ENCODE measurements around the gene TRIM26.

TRIM26 gene

DNA sequence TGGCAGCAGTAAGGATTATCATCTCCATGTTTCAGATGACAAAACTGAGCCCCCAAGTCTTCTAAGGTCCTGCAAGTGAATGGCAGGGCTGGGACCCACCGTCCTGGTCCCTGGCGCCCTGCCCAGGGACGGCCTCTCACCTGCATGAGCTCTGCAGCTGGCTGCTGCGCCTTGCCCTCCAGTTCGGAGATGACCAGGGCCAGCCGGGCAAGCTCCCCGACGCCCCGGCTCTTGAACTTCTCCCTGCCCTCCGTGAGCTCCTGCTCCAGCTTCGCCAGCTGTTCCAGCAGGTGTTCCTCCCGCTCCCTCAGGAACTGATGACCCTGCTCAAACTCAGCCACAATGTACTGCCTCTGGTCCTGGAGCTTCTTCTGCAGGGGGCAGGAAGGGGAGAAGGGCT lies 16.8 kb downstream of the TRIM26 start:
- Mint-ChIP-seq H3K4me3 (no peak overlapping the region), H3K4me1 (ENCODE audit: low read depth) (peaks cover 9% of the 10 kb centered on the region), H3K27me3 (no peaks in the 10 kb centered on the region), H3K27ac (no peak overlapping the region), H3K36me3 (ENCODE audit: low read depth) (peaks cover 66% of the 10 kb centered on the region), H3K9me3 (no peaks in the 10 kb centered on the region)

DNA sequence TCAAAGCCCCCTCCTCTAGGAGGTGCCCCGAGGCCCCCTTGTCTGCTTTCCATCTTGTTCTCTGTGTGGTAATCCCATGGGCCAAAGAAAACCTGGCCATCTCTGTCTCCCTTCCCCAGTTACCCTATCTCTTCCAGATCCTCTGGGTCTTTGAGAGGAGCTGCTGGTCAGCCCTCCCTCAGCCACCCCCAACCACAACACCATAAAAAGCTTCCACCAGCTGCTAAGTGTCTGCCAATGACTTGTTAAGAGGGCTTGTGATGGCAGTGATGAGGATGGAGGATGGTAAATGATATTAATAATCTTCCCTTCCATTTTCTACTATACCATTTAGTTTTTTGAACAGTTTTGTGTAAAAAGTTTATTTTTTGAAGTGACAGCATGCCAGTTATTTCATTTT lies 17.3 kb downstream of the TRIM26 start:
- Mint-ChIP-seq H3K27ac (no peak overlapping the region), H3K4me3 (no peak overlapping the region), H3K9me3 (no peaks in the 10 kb centered on the region), H3K4me1 (ENCODE audit: low read depth) (peaks cover 5% of the 10 kb centered on the region), H3K27me3 (no peaks in the 10 kb centered on the region), H3K36me3 (ENCODE audit: low read depth) (peaks cover 66% of the 10 kb centered on the region)

DNA sequence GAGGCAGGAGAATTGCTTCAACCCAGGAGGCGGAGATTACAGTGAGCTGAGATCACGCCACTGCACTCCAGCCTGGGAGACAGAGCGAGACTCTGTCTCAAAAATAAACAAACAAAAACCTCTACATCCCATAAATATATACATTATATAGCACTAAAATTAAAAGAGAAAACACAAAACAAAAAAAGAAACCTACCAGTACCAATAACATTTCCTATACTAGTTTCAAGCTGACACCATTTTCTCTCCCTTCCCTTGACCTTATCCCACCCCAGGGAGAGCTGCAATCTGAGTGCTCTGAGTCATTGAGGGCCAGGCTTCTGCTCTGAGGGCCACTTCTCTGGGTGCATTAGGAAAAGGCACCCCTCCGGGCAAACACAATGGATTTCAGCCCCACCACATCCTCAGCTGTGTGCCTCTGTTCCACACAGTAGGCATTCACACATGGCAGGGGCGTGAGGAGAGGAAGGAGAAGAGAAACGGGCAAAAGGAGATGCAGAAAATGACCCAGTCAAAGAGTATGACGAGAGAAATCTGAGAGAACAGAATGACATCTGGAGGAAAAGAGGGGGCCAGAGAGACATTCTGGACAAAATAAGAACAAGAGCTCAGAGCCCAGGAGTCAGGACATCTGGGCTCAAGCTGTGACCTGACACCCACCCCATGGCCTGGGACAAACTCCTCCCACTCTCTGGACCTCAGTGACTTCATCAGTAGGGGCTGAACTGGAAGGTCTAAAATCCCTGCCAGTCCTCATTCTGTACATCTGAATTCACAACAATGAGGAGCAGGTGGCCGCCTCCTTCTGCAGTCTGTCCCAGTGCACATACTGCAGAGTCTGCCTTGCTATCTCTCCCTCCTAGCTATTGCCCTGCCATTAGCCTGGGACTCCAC lies 18.2 kb downstream of the TRIM26 start:
- H3K36me3 Mint-ChIP-seq (ENCODE audit: low read depth), result peaks cover 66% of the 10 kb centered on the region
- no peak overlapping the region for H3K27ac Mint-ChIP-seq
- no peak overlapping the region for H3K4me3 Mint-ChIP-seq
- H3K27me3 Mint-ChIP-seq, result no peaks in the 10 kb centered on the region
- no peaks in the 10 kb centered on the region for H3K9me3 Mint-ChIP-seq
- no peaks in the 10 kb centered on the region for H3K4me1 Mint-ChIP-seq (ENCODE audit: low read depth)

DNA sequence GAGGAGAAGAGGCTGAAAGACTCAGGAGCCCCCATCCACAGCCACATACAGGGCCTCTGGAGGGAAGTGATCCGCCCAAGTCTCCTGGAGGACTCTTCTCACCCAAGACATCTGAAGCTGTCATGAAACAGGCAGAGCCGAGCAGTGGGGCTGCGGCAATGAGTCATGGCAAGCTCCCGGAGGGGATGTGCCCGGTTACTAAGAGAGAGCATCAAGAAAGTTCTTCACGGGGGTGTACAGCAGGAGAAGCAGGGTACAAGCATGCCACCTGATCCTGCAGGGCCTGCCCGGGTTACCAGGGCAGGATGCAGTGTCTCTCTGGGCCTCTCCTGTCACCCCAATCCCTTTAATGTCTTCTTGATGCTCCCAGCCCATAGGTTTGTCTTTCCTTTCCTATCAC lies 21.1 kb downstream of the TRIM26 start:
- Mint-ChIP-seq H3K9me3 (no peaks in the 10 kb centered on the region), H3K4me1 (ENCODE audit: low read depth) (no peaks in the 10 kb centered on the region), H3K27me3 (no peaks in the 10 kb centered on the region), H3K36me3 (ENCODE audit: low read depth) (peaks cover 67% of the 10 kb centered on the region), H3K4me3 (no peak overlapping the region), H3K27ac (no peak overlapping the region)

DNA sequence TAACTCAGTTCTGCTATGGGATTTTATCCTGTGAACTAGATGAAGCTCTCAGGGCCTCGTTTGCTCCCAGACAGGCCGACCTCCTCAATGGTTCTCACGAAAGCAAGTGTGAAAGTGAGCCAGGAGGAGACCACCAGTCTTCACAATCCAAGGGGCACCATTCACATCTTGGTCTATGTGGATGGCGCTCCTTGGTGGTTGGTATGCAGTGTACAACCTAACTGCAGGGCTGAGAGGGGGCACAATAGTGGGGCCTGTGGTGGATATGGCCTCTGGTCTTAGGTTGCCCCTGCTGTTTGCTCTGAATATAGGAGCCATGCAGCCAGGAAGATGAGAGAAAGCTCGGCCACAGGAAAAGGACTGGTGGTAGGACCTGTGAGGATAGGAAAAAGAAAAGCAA lies 24.7 kb downstream of the TRIM26 start:
- Mint-ChIP-seq H3K9me3 (no peaks in the 10 kb centered on the region), H3K27ac (no peak overlapping the region), H3K4me3 (no peak overlapping the region), H3K4me1 (ENCODE audit: low read depth) (no peaks in the 10 kb centered on the region), H3K36me3 (ENCODE audit: low read depth) (peaks cover 74% of the 10 kb centered on the region), H3K27me3 (no peaks in the 10 kb centered on the region)

DNA sequence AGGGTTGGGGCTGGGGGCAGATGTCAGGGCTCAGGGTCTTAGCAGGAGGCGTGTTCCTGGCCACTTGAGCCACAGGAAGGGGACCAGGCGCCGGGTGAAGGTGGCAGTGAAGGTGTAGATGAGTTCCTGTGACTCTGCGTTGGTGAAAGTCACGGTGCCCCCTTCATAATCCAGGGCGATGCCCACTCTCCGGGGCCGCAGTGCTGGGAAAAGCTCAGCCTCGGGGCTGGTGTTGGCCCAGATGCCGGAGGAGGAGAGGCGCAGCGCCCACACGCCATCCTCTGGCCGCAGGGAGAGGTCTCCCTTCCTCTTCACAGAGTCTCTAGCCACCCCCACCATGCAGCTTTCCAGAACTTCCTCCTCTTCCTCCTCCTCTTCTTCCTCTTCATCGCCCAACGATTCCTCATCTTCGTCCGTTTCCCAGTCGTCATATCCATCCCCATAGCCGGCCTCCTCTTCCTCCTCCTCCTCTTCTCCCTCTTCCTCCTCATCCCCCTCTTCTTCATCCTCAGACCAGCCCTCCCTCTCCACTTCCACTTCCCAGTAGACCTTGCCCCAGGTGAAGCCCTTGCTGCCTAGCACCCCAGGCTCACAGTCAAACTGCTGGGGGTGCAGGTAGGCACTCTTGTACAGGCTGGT lies 27.2 kb downstream of the TRIM26 start:
- Mint-ChIP-seq H3K36me3 (ENCODE audit: low read depth) (peaks cover 62% of the 10 kb centered on the region), H3K4me3 (no peak overlapping the region), H3K27me3 (no peaks in the 10 kb centered on the region), H3K27ac (no peak overlapping the region), H3K9me3 (no peaks in the 10 kb centered on the region), H3K4me1 (ENCODE audit: low read depth) (no peaks in the 10 kb centered on the region)

DNA sequence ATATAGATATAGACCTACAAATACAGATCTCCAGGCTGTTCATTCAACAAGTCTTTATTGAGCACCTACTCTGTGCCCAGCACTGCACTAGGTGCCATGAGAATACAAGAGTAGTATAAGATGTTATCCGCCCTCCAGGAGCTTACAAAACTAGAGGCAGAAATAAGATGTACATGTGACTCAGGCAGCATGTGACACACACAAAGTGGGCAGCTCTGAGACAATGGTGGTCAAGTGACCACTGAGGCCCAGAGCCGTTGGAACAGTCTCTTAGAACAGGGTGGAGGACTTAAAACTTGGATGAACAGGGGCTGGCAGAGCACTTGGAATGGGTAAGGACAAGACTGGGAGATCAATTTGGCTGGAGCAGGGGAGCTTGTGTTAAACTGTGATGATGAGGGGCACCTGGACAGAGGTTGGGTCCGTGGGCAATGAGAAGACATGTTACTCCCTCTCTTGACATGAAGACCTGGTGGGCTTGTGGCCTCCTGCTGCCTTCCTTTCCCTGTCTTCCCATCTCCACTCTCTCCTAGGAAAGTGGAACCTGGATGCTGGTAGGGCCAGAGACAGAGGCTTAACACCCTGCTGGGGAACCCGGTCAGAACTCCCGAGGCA lies 28.7 kb downstream of the TRIM26 start:
- H3K27me3 Mint-ChIP-seq, result peaks cover 4% of the 10 kb centered on the region
- H3K4me3 Mint-ChIP-seq, result no peak overlapping the region
- H3K27ac Mint-ChIP-seq, result no peak overlapping the region
- H3K9me3 Mint-ChIP-seq, result peaks cover 1% of the 10 kb centered on the region
- H3K36me3 Mint-ChIP-seq (ENCODE audit: low read depth), result peaks cover 47% of the 10 kb centered on the region
- H3K4me1 Mint-ChIP-seq (ENCODE audit: low read depth), result no peaks in the 10 kb centered on the region

DNA sequence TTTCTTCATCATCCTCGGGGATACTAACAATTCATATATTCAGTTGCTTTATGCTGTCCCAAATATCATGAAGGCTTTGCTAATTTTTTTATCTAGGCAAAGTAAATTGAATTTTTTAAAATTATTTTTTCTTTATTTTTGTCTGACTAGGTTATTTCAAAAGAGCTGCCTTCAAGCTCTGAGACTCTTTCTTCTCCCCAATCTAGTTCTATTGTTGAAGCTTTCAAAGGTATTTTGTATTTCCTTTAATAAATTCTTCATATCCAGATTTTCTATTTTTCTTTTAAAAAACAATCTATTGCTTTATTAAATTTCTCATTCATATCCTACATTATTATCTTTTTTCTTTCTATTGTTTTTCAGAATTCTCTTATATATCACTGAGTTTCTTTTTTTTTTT lies 33.1 kb downstream of the TRIM26 start:
- Mint-ChIP-seq H3K4me3 (no peak overlapping the region), H3K36me3 (ENCODE audit: low read depth) (peaks cover 11% of the 10 kb centered on the region), H3K4me1 (ENCODE audit: low read depth) (no peaks in the 10 kb centered on the region), H3K27ac (no peak overlapping the region), H3K27me3 (peaks cover 43% of the 10 kb centered on the region), H3K9me3 (peaks cover 4% of the 10 kb centered on the region)

DNA sequence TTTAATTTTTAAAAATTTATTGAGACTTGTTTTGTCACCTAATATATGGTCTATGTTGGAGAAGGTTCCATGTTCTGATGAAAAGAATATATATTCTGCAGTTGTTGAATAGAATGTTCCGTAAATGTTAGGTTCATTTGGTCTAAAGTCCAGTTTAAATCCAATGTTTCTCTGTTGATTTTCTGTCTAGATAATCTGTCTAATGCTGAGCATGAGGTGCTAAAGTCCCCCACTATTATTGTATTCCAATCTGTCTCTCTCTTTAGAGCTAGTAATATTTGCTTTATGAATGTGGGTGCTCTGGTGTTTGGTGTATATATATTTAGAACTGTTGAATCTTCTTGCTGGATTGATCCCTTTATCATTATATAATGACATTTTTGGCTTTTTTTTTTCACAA lies 34.4 kb downstream of the TRIM26 start:
- Mint-ChIP-seq H3K27ac (no peak overlapping the region), H3K9me3 (peaks cover 4% of the 10 kb centered on the region), H3K27me3 (peaks cover 48% of the 10 kb centered on the region), H3K36me3 (ENCODE audit: low read depth) (no peaks in the 10 kb centered on the region), H3K4me3 (no peak overlapping the region), H3K4me1 (ENCODE audit: low read depth) (no peaks in the 10 kb centered on the region)

DNA sequence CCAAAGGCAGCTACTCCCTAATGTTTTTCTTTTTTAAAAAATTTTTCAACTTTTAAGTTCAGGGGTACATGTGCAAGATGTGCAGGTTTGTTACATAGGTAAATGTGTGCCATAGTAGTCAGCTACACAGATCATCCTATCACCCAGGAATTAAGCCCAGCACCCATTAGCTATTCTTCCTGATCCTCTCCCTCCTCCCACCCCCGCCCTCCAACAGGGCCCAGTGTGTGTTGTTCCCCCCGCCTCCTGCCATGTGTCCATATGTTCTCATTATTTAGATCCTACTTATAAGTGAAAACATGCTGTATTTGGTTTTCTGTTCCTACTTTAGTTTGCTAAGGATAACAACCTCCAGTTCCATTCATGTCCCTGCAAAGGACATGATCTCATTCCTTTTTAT lies 37.4 kb downstream of the TRIM26 start:
- Mint-ChIP-seq H3K9me3 (peaks cover 4% of the 10 kb centered on the region), H3K27ac (no peak overlapping the region), H3K4me1 (ENCODE audit: low read depth) (no peaks in the 10 kb centered on the region), H3K36me3 (ENCODE audit: low read depth) (no peaks in the 10 kb centered on the region), H3K4me3 (no peak overlapping the region), H3K27me3 (peaks cover 70% of the 10 kb centered on the region)

DNA sequence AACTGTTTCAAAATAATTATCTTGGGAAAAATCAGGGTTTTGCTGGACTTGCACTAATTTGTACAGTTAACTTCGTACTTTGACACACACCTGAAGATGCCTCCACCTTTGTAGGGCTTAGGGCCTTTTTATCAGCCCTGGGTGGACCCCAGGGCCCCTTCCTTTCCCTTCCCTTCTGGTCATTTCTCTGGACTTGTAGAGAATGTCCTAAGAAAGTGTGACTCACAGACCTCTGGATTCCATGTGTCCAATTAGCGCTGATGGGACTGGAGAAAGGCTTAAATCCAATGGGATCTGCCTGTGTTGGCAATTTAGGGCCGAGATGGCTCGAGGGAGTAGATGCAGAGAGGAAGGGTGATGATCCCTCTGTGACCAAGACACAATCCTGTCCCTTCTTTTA lies 40.5 kb downstream of the TRIM26 start:
- peaks cover 76% of the 10 kb centered on the region for H3K27me3 Mint-ChIP-seq
- no peak overlapping the region for H3K4me3 Mint-ChIP-seq
- no peaks in the 10 kb centered on the region for H3K36me3 Mint-ChIP-seq (ENCODE audit: low read depth)
- H3K9me3 Mint-ChIP-seq, result no peaks in the 10 kb centered on the region
- H3K27ac Mint-ChIP-seq, result no peak overlapping the region
- H3K4me1 Mint-ChIP-seq (ENCODE audit: low read depth), result peaks cover 3% of the 10 kb centered on the region

DNA sequence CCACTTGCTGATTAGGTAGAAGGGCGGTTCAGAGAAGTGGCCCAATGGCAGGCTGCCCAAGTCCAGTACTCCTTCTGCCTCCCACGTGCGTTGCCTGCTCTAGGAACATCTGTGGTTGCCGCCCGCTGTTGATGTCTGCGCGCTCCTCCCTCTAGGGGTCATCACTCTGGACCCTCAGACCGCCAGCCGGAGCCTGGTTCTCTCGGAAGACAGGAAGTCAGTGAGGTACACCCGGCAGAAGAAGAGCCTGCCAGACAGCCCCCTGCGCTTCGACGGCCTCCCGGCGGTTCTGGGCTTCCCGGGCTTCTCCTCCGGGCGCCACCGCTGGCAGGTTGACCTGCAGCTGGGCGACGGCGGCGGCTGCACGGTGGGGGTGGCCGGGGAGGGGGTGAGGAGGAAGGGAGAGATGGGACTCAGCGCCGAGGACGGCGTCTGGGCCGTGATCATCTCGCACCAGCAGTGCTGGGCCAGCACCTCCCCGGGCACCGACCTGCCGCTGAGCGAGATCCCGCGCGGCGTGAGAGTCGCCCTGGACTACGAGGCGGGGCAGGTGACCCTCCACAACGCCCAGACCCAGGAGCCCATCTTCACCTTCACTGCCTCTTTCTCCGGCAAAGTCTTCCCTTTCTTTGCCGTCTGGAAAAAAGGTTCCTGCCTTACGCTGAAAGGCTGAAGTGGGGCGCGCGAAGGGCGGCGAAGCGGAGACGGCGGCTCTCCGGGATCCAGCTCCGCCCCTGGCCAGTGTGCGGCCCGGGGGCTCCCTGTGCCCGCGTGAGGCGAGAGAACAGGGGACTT lies 41.3 kb downstream of the TRIM26 start:
- Mint-ChIP-seq H3K4me3 (no peak overlapping the region), H3K4me1 (ENCODE audit: low read depth) (peaks cover 6% of the 10 kb centered on the region), H3K27me3 (peaks cover 69% of the 10 kb centered on the region), H3K36me3 (ENCODE audit: low read depth) (no peaks in the 10 kb centered on the region), H3K27ac (no peak overlapping the region), H3K9me3 (no peaks in the 10 kb centered on the region)

DNA sequence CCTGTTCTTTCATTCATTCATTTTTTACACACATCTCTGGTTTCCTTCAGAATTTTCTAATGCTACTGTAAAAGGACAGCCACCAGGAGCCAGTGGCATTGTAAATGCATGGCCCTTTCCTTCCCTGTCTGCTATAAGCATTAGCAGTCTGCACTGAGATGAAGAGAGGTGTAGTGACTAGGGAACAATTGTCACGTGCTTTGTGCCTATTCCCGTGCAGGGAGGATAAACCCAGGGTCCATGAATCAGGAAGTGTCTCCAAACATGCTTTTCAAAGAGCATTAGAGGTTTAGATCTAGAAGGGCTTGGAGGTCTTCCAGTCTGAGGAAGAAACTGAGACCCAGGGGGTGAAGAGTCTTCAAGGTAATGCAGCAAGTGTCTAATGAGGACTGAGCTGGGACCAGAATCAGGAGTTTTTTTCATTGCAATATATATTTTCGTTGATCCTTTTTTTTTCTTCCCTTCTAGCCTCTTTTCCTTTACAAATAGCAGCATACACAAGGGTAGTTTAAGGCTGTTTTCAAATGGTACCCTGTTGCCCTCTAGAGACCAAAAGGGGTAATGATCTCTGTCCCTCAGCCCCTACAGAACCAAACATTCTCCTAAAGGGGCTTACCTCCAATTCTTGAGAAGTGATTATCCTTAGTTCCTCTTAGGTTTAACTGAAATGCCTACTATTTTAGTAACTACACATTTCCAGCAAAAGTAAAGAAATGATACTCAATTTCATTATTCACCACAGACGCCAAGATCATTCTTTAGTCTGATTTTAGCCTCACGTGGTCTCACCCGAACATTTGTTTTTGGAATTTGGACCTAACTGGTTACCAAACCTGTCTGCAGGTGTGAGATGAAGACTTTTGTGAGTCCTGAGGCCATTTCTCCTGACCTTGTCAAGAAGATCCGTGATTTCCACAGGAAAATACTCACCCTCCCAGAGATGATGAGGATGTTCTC lies 43.3 kb downstream of the TRIM26 start:
- peaks cover 6% of the 10 kb centered on the region for H3K4me1 Mint-ChIP-seq (ENCODE audit: low read depth)
- H3K27me3 Mint-ChIP-seq, result peaks cover 66% of the 10 kb centered on the region
- no peaks in the 10 kb centered on the region for H3K36me3 Mint-ChIP-seq (ENCODE audit: low read depth)
- H3K27ac Mint-ChIP-seq, result no peak overlapping the region
- H3K9me3 Mint-ChIP-seq, result no peaks in the 10 kb centered on the region
- no peak overlapping the region for H3K4me3 Mint-ChIP-seq

DNA sequence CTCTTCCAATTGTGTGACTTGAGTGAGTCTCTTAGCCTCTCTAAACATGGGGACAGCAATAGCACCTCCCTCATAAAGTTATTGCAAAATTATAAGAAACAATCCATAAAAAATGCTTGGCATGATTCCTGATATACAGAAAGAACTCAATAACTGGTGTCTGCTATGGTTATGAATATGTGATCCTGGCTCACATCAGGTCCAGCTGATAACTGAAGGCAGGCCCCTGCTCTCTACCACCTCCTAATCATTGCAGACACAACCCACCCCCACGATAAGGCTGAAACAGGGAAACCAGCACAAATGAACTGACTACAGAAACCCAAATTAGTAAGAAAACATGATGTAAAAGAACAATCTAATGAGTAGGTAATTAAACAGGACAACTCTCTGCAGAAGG lies 44.5 kb downstream of the TRIM26 start:
- Mint-ChIP-seq H3K27me3 (peaks cover 68% of the 10 kb centered on the region), H3K9me3 (no peaks in the 10 kb centered on the region), H3K36me3 (ENCODE audit: low read depth) (no peaks in the 10 kb centered on the region), H3K4me3 (no peak overlapping the region), H3K27ac (no peak overlapping the region), H3K4me1 (ENCODE audit: low read depth) (peaks cover 6% of the 10 kb centered on the region)
